ENCODE measurements around the gene AFAP1.

The AFAP1 gene

GRCh38 chr4:7939377-7940108 lies at the start of gene AFAP1:
Gene AFAP1, minus strand, starts transcription at chr4:7939861. Its CDS starts 67,783 bp downstream, at chr4:7872078.
- peak; percentile 77 to 89 for DNase-seq

GRCh38 chr4:7988437-7988836 lies 48.8 kb upstream of the AFAP1 start:
- no peak for DNase-seq

DNA sequence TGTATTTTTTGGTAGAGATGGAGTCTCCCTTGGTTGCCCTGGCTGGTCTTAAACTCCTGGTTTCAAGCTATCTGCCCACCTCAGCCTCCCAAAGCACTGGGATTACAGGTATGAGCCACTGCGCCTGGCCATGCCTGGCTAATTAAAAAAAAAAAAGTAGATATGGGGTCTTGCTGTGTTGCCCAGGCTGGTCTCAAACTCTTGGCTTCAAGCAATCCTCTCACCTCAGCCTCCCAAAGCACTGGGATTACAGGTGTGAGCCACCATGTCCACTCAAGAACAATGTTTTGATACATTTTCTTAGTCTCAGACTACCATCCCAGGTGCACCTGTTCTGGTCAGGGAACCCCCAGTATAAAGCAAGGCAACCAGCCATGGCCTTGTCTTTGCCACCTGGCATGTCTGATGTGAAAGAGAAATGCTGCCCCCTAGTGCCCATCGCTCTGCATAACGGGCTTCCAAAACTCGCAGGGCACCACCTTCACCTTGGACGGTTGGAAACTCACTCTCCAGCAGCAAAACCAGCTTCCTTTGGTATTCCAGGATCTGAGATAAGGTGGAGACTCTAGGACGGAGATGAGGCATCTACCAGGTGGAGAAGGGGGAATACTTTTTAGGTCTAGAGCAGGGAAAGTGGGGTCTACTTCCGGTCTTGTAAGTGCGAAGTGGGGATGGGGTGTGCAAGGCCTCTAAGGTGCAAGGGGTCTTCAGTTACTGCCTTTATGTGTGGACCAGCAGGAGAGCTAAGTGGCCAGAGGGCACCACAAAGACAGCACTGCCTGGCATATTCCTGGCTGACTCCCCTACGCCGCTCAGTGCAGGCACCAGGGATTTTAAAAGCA lies 47.7 kb upstream of the AFAP1 start:
- DNase-seq: peak; percentile 57 to 66

GRCh38 chr4:7985891-7986441 lies 46.3 kb upstream of the AFAP1 start:
- no peak for DNase-seq

DNA sequence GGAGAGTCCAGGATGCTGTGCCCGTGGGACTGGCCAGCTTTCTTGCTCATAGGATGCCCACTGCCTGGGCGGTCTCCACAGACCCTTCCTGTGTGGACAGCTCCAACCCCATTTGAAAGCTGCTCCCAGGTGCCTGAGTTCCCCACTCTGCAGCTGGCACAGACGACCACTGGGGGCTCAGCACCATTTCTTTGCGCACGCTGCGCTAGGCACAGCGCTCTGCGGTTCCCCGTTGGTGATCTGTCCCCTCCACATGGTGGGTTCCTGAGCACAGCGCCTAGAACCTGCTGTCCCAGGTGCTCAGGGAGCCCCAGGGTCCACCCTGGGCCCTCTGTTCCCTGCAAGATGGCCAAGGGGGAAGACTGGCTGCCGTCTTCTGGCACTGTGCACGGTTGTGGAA lies 45.4 kb upstream of the AFAP1 start:
- no peak for DNase-seq

- no peak for DNase-seq
Measured at GRCh38 chr4:7984286-7984925, 44.7 kb upstream of the AFAP1 start.

DNA sequence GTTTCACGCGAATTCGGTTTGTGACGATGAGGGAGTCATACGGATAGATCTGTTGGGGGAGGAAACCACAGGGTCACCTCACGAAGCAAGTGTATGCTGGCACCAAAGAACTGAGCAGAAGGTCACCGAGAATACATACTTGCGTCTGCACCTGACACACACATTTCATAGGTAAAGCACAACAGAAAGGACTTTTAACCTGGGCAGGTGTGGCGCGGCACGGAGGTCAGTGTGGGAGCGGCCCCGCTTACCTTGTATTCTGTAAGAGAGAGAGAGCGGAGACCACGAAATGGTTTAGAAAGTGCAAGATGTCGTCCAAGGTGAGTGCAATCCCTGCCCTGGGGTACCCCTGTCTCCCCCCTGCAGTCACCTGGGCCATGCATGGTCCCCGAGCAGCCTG lies 43.6 kb upstream of the AFAP1 start:
- no peak for DNase-seq

DNA sequence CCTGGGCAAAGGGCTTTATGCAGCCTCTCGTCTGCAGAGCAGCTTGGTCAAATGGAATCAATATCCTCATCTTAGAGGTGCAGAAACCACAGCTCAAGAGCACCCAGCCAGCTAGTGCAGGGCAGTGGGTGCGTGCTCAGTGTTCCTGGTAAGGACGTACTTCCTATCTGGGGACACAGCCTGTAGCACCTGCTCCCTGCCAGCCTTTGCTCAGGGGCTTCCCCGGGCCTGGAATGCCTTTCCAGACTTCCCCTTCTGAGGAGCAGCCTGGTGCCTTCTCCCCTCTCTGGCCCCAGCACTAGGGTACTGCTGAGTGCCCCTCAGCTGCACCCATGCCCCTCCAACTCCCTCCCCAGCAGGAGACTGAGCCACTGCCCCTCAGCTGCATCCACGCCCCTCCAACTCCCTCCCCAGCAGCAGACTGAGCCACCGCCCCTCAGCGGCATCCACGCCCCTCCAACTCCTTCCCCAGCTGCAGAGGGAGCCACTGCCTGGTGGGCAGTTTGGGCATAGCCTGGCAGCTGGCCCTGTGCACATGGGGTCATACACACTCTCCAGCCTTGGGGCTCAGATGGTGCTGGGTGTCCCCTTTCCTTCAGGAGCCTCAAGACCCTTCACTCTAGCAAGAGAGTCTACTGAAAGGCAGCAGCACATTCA lies 42.2 kb upstream of the AFAP1 start:
- DNase-seq: no peak

- no peak for DNase-seq
Measured at GRCh38 chr4:7980036-7980435, 40.4 kb upstream of the AFAP1 start.

DNA sequence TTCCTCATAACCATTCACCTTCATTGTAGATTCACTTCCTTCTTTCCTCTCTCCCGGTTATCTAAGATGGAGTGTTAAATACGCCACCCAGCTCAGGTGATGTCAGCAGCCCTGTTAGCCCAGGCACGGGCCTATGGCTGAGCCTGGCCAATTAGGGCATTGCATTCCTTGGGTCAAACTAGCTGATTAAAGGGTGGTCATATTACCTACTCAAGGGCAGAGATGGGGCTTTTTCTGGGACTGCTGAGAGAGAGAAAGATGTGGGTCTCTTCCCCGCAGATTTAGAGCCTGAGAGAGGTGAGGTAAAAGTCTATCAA lies 39.9 kb upstream of the AFAP1 start:
- DNase-seq: no peak

DNA sequence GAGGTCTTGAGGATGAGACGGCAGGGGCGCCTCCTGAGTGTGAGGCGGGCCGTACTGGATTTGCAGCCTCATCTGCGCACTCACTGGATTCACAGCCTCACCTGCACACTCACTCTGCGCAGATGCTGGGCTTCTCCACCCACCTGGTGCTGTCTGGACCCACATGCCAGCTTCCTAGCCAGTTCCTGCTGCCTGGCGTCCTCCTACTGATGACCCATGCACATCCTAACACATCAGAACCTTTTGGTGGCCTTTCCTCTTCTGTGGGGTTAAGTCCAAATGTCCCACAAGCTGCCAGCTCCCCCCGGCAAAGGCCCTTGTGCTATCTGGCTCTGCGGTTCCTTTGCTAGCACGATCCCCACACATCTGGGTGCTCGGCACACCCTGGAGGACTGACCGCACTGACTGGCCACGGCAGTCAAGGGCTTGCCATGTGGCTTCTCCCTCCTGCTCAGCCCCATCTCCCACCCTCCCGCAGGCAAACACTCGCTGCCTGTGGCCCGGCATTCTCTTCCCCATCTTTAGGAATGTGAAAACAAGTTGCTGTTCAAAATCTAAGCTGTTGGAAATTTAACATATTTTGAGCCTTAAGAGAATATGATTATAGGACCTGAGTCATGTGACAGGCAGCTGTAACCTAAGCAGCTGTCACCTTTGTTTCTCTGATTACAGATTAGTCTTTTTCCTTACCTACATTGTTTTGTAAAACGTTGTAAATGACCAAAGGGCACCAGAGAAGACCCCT lies 39.4 kb upstream of the AFAP1 start:
- no peak for DNase-seq

DNA sequence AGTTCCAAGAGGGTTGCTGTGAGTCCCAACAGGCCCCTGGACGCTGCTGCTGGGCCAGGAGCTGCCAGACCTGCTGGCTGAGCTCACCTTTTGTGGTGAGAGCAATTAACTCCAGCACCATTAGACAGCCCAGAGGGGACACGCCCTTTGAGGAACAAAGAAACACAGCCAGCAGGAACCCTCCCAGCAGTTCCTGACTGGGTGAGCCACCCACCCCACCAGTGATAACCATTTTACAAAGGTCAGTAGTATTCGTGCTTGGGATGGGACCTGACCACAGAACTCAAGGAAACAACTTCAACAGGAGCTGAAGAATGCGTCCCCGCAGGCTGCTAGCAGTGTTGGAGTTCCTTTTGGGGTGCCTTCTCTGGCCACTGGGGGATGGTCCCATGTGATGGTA lies 38.8 kb upstream of the AFAP1 start:
- no peak for DNase-seq

GRCh38 chr4:7976634-7977033 lies 37.0 kb upstream of the AFAP1 start:
- DNase-seq: no peak

GRCh38 chr4:7976025-7976424 lies 36.4 kb upstream of the AFAP1 start:
- no peak for DNase-seq

- DNase-seq: no peak
Measured at GRCh38 chr4:7974425-7974824, 34.8 kb upstream of the AFAP1 start.

- DNase-seq: no peak
Measured at GRCh38 chr4:7973545-7973981, 33.9 kb upstream of the AFAP1 start.

DNA sequence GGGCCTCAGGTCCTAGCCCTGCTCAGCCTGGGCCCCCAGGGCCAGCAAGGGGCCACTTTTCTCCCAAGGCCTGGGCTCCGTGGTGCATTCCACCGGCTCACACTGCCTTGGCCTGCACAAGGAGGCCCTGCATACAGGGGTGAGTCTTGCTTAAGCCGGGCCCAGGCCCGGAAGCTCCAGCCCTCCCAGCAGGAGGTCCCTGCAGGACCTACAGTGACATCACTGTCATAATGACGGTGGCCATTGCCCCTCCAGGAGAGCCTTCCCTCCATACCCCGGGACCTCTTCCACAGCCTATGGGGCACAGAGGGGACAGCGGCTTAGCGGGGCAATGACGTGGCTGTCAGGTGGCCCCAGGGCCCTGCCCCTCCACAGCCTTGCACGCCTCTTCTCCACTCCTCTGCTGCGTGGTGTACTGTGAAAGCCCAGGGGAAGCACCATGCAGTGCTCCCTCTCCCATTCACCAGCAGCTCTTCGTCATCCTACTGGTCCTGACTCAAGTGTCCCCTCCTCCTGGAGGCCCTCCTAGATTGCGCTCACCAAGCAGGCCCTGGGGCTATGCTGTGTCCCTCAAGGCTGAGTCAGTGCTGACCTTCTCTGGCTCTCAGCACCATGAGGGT lies 32.3 kb upstream of the AFAP1 start:
- DNase-seq: no peak

GRCh38 chr4:7971159-7971631 lies 31.5 kb upstream of the AFAP1 start:
- no peak for DNase-seq

GRCh38 chr4:7970361-7970946 lies 30.8 kb upstream of the AFAP1 start:
- no peak for DNase-seq

GRCh38 chr4:7968262-7968896 lies 28.7 kb upstream of the AFAP1 start:
- DNase-seq: no peak
